DOHH2 (cell line): ENCODE measurements around the gene ITGAV.

Source experiments
- EZH2phosphoT487 ChIP-seq: fragments of 200-600 bp; sonication (generic); IDR thresholded peaks from 2 replicates; pipeline ENCODE4 v1.6.1; 2017; ENCODE audit warnings: borderline replicate concordance, mild to moderate bottlenecking, antibody characterized with exemption, low read length, moderate library complexity, mixed read lengths
- TF ChIP-seq, protein P1 (sequence below): fragments of 200-600 bp; sonication (generic); IDR thresholded peaks from one replicate; pipeline ENCODE4 v1.5.1; 2014; ENCODE audit warnings: antibody characterized with exemption, mild to moderate bottlenecking, low read depth, low read length; ENCODE audit not compliant: poor library complexity, severe bottlenecking

DNA sequence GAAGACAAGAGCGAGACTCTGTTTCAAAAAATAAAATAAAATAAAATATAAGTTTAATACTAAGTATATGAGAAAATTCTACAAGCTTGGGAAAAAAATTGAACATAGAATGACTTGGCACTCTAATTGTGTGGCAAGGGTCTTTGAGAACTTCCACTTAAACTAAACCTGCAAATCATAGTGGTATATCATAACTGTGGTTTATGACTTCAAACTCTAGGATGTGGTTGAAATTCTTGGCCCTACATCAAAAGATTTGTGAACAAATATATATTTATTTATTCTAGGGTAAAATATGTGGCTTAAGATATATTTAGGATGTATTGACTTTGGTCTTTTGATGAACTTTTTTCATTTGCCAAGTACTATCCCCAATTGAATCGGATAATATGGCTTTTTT is 100.9 kb downstream of the ITGAV start:
- TF ChIP-seq, protein P1, sequence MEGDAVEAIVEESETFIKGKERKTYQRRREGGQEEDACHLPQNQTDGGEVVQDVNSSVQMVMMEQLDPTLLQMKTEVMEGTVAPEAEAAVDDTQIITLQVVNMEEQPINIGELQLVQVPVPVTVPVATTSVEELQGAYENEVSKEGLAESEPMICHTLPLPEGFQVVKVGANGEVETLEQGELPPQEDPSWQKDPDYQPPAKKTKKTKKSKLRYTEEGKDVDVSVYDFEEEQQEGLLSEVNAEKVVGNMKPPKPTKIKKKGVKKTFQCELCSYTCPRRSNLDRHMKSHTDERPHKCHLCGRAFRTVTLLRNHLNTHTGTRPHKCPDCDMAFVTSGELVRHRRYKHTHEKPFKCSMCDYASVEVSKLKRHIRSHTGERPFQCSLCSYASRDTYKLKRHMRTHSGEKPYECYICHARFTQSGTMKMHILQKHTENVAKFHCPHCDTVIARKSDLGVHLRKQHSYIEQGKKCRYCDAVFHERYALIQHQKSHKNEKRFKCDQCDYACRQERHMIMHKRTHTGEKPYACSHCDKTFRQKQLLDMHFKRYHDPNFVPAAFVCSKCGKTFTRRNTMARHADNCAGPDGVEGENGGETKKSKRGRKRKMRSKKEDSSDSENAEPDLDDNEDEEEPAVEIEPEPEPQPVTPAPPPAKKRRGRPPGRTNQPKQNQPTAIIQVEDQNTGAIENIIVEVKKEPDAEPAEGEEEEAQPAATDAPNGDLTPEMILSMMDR, result no peak
- no peak for TF ChIP-seq EZH2phosphoT487
